BLaER1 treated with 17β-estradiol and CSF1 and Interleukin-3, amounts not matched to agents 10 nM and 100 nM (cell line): ENCODE results near the gene PSTK.

Source experiments
- H3K27ac ChIP-seq, 11 experiments: shearing (Covaris generic); formaldehyde crosslinking; 2 replicates each; pipeline ENCODE4 v1.8.1; 2022
- H3K27me3 ChIP-seq, 11 experiments: shearing (Covaris generic); formaldehyde crosslinking; 2 replicates each; pipeline ENCODE4 v1.8.1; 2022
- H3K36me3 ChIP-seq, 11 experiments: shearing (Covaris generic); formaldehyde crosslinking; 2 replicates each; pipeline ENCODE4 v1.8.1; 2022
- H3K4me1 ChIP-seq, 10 experiments: shearing (Covaris generic); formaldehyde crosslinking; 2 replicates each; pipeline ENCODE4 v1.8.1; 2022
- H3K4me2 ChIP-seq, 11 experiments: shearing (Covaris generic); formaldehyde crosslinking; 2 replicates each; pipeline ENCODE4 v1.8.1; 2022
- H3K4me3 ChIP-seq, 10 experiments: shearing (Covaris generic); formaldehyde crosslinking; 2 replicates each; pipeline ENCODE4 v1.8.1; 2022
- H3K9ac ChIP-seq, 11 experiments: shearing (Covaris generic); formaldehyde crosslinking; 2 replicates each; pipeline ENCODE4 v1.8.1; 2022
- H3K9me3 ChIP-seq, 11 experiments: shearing (Covaris generic); formaldehyde crosslinking; replicated peaks in 1 of 11; 2 replicates each; pipeline ENCODE4 v1.8.1; 2022
- H4K20me1 ChIP-seq, 11 experiments: shearing (Covaris generic); formaldehyde crosslinking; 2 replicates each; pipeline ENCODE4 v1.8.1; 2022
- Cebpa-rat ChIP-seq, 11 experiments: shearing (Covaris generic); IDR thresholded peaks; 2 replicates each; pipeline ENCODE4 v1.8.1; 2022

Gene PSTK

DNA sequence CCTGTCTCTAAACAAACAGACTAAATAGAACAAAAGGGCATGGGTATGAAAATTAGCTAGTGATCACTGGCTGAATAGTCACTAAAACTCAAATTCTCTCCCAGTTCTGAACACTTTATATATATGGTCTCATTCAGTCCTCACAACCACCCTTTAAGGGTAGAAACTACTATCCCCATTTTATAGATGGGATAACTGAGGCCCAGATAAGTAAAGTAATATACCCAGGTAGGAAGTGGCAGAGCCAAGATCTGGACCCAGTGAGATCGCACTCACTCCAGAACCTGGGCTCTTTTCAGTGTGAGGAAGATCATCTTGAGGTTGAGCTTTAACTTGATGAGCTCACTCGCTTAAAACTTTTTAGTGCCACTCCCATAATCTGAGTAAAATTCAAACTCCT lies 4.5 kb downstream of the PSTK start:
- no peaks in the 10 kb centered on the region for H3K27me3 ChIP-seq
- no peak for TF ChIP-seq Cebpa-rat (IDR thresholded peaks at IDR 0.05)
- no peaks in the 10 kb centered on the region for H3K9me3 ChIP-seq
- no peaks in the 10 kb centered on the region for H4K20me1 ChIP-seq
- H3K27ac ChIP-seq, result no peak overlapping the region
- H3K4me3 ChIP-seq, result no peak overlapping the region
- no peak overlapping the region for H3K9ac ChIP-seq
- peaks cover 9 to 62% (median 51%) of the 10 kb centered on the region in 11 experiments; a peak in 21 of 22 replicates for H3K36me3 ChIP-seq
- no peak overlapping the region for H3K4me2 ChIP-seq
- peaks cover 14 to 19% (median 17%) of the 10 kb centered on the region in 10 experiments for H3K4me1 ChIP-seq

DNA sequence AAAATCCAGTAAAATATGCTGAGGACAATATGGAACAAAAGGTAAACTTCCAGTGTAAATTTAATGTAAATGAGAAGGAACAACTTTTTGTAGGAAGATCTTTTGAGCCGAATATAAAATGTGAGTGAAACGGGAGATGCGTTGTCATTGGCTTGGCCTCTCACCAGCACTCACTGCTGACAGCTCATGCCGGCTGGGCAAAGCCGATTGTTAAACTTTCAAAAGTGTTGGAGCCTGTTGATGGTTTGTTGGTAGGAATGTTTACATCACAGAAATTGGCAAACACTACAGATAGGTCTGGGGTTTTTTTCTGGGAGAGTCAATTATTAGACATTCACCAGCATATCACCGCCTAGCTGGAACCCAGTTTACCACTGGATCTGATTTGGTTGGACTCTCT lies 6.1 kb downstream of the PSTK start:
- H3K27ac ChIP-seq, result no peak overlapping the region
- peaks cover 5 to 11% (median 7%) of the 10 kb centered on the region in 10 experiments for H3K4me1 ChIP-seq
- H3K36me3 ChIP-seq, result peaks cover 10 to 75% (median 56%) of the 10 kb centered on the region in 11 experiments; a peak in 21 of 22 replicates
- no peaks in the 10 kb centered on the region for H3K9me3 ChIP-seq
- no peak overlapping the region for H3K9ac ChIP-seq
- H3K27me3 ChIP-seq, result no peaks in the 10 kb centered on the region
- H4K20me1 ChIP-seq, result no peaks in the 10 kb centered on the region
- TF ChIP-seq Cebpa-rat (IDR thresholded peaks at IDR 0.05), result no peak
- no peak overlapping the region for H3K4me2 ChIP-seq
- H3K4me3 ChIP-seq, result no peak overlapping the region

DNA sequence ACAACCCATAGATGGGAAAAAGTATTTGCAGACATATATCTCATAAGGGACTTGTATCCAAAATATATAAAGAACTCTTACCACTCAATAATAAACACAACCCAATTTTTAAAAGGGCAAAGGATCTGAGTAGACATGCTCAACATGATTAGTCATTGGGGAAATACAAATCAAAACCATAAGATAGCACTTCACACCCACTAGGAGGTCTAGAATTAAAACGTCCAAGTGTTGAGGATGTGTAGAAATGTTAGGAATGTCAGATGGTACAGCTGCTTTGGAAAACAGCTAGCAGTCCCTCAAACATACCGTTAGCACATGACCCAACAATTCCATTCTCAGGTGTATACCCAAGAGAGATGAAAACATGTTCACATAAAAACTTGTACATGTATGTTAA lies 8.3 kb downstream of the PSTK start:
- no peaks in the 10 kb centered on the region for H4K20me1 ChIP-seq
- no peak overlapping the region for H3K4me3 ChIP-seq
- TF ChIP-seq Cebpa-rat (IDR thresholded peaks at IDR 0.05), result no peak
- no peak overlapping the region for H3K4me2 ChIP-seq
- peaks cover 24 to 91% (median 63%) of the 10 kb centered on the region in 11 experiments; a peak in 21 of 22 replicates for H3K36me3 ChIP-seq
- no peaks in the 10 kb centered on the region for H3K9me3 ChIP-seq
- H3K4me1 ChIP-seq, result peaks cover 0 to 14% (median 2%) of the 10 kb centered on the region in 10 experiments; a peak in 10 of 20 replicates
- H3K27ac ChIP-seq, result no peak overlapping the region
- no peaks in the 10 kb centered on the region for H3K27me3 ChIP-seq
- H3K9ac ChIP-seq, result no peak overlapping the region

DNA sequence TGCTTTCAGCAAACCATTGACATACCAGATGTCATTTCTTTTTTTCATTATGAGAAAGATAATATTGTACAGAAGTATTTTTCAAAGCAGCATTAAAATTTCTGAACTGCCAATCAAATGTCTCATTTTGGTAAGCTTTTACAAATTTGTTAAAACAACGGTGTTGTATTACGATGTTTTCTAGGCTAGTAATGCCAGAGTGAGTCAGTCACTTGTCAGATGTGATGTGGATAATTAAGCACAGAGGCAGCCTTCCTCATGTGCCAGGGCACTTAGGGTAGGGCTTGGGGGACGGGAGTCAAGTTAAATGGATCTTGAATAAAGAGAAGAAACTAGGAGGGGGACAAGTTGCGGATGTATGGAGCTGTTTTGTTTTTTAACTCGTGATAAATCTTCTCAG lies 10.1 kb downstream of the PSTK start:
- H3K36me3 ChIP-seq, result peaks cover 31 to 91% (median 64%) of the 10 kb centered on the region in 11 experiments
- H3K4me3 ChIP-seq, result no peak overlapping the region
- no peaks in the 10 kb centered on the region for H3K27me3 ChIP-seq
- H3K4me2 ChIP-seq, result no peak overlapping the region
- no peak overlapping the region for H3K27ac ChIP-seq
- peaks cover 0 to 9% (median 0%) of the 10 kb centered on the region in 11 experiments; a peak in 6 of 22 replicates for H4K20me1 ChIP-seq
- no peaks in the 10 kb centered on the region for H3K9me3 ChIP-seq
- no peak overlapping the region for H3K9ac ChIP-seq
- H3K4me1 ChIP-seq, result peaks cover 0 to 14% (median 2%) of the 10 kb centered on the region in 10 experiments; a peak in 10 of 20 replicates
- TF ChIP-seq Cebpa-rat (IDR thresholded peaks at IDR 0.05), result no peak

DNA sequence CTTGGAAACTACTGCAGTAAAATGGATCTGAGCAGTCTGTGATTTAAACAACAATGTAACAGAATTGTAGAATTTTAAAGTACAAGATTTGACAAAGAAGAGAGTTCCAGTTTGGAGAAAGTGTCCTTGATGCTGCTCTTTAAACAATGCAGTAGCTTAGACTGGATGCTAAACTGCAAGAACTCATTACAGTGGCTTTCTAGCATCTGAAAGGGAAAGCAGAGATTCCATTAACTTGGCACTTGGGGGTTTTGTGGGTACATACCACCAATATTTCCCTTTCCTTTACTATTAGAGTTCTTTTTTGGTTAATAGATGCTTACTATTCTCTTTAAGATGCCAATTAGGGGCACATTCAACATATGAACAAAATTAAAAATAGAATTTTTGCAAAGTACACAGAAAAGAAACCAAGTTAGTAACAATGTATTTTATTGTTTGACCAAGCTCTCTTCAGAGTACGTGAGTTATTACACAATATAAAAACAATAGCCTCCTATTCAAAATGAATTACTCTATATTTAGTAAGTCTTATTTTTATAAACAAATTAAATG lies 11.9 kb downstream of the PSTK start:
- Histone ChIP-seq H3K27ac (no peak overlapping the region), H3K4me1 (peaks cover 0 to 14% (median 2%) of the 10 kb centered on the region in 10 experiments; a peak in 10 of 20 replicates), H3K9ac (no peak overlapping the region), H3K27me3 (no peaks in the 10 kb centered on the region), H3K4me2 (peak overlapping the region in 1 of 11 experiments; percentile 3; a peak in 1 of 22 replicates), H3K9me3 (no peaks in the 10 kb centered on the region), H4K20me1 (peaks cover 0 to 21% (median 2%) of the 10 kb centered on the region in 11 experiments; a peak in 9 of 22 replicates), H3K4me3 (no peak overlapping the region), H3K36me3 (peaks cover 37 to 91% (median 73%) of the 10 kb centered on the region in 11 experiments)
- no peak for TF ChIP-seq Cebpa-rat (IDR thresholded peaks at IDR 0.05)

DNA sequence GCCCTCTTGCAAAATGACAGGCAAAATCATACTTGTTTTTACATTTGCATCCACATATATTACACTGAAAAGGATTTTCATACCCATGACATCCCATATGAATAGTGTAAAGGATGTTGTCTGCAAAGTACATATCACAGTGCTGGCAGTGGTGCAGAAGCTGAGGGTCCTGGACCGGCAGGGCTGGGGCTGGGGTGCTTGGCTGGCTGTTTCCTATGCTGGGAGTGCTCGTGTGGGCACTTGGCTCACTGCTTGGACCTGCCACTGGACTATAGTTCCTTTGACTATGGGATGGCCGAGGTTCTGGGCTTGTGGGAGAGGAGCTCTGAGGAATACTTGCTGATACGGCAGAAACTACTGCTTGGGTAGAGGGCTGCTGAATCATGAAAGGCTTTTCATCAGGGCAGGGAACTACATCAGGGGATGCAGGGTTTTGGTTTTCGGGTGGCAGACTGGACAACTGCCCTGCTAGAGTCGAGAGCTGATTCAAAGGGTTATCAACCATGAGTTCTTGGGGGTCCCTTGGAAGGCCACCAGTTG lies 13.7 kb downstream of the PSTK start:
- H3K4me1 ChIP-seq, result peaks cover 0 to 15% (median 3%) of the 10 kb centered on the region in 10 experiments; a peak in 10 of 20 replicates
- H3K36me3 ChIP-seq, result peaks cover 51 to 91% (median 74%) of the 10 kb centered on the region in 11 experiments
- H4K20me1 ChIP-seq, result peaks cover 0 to 39% (median 12%) of the 10 kb centered on the region in 11 experiments; a peak in 13 of 22 replicates
- H3K9me3 ChIP-seq, result no peaks in the 10 kb centered on the region
- H3K27ac ChIP-seq, result no peak overlapping the region
- H3K27me3 ChIP-seq, result no peaks in the 10 kb centered on the region
- no peak overlapping the region for H3K4me2 ChIP-seq
- no peak overlapping the region for H3K4me3 ChIP-seq
- H3K9ac ChIP-seq, result no peak overlapping the region
- no peak for TF ChIP-seq Cebpa-rat (IDR thresholded peaks at IDR 0.05)

DNA sequence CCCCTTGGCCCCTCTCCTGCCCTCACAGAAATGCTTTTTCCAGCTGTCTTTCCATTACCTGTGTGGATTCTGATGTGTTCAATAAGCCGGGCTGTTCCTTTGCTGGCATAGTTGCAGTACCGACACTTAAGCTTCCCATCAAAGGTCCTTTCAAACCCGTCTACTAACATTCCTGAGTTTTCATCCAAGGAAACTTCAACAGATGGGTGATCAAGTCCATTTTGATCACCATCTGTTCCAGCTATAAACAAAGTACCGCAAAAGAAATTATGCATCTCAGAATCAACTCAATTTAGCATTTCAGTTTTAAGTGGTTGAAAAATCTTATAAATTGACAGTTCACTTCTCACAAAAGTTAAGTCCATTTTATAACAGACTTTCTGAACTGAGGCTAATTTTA lies 15.7 kb downstream of the PSTK start:
- Histone ChIP-seq H4K20me1 (peaks cover 1 to 57% (median 29%) of the 10 kb centered on the region in 11 experiments; a peak in 17 of 22 replicates), H3K4me3 (no peak overlapping the region), H3K9ac (no peak overlapping the region), H3K27ac (no peak overlapping the region), H3K4me2 (no peak overlapping the region), H3K9me3 (no peaks in the 10 kb centered on the region), H3K27me3 (no peaks in the 10 kb centered on the region), H3K4me1 (peaks cover 0 to 32% (median 18%) of the 10 kb centered on the region in 10 experiments; a peak in 17 of 20 replicates), H3K36me3 (peaks cover 46 to 84% (median 73%) of the 10 kb centered on the region in 11 experiments)
- no peak for TF ChIP-seq Cebpa-rat (IDR thresholded peaks at IDR 0.05)

DNA sequence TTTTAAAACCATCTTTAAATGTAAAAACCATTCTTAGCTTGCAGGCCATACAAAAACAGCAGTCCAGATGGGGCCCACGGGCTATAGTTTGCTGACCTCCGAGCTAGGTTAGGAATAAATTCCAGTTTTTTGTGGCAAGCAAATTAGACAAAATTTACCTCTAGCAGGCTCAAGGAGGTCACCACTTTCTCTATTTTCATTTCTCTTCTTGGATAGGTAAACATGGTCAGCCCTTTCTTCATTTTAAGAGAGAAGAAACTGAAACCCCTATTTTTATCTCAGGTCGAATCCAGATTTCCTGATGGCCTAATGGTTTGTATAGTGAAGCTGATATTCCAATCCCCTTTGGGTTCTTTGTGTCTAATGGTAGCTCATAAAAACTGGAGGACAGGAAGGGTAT lies 17.7 kb downstream of the PSTK start:
- peaks cover 0 to 19% (median 13%) of the 10 kb centered on the region in 10 experiments; a peak in 16 of 20 replicates for H3K4me1 ChIP-seq
- H3K4me2 ChIP-seq, result no peak overlapping the region
- H3K9ac ChIP-seq, result no peak overlapping the region
- no peak for TF ChIP-seq Cebpa-rat (IDR thresholded peaks at IDR 0.05)
- peaks cover 6 to 66% (median 39%) of the 10 kb centered on the region in 11 experiments; a peak in 17 of 22 replicates for H4K20me1 ChIP-seq
- H3K27me3 ChIP-seq, result no peaks in the 10 kb centered on the region
- no peak overlapping the region for H3K27ac ChIP-seq
- H3K9me3 ChIP-seq, result no peaks in the 10 kb centered on the region
- H3K36me3 ChIP-seq, result peaks cover 49 to 87% (median 64%) of the 10 kb centered on the region in 11 experiments
- no peak overlapping the region for H3K4me3 ChIP-seq

DNA sequence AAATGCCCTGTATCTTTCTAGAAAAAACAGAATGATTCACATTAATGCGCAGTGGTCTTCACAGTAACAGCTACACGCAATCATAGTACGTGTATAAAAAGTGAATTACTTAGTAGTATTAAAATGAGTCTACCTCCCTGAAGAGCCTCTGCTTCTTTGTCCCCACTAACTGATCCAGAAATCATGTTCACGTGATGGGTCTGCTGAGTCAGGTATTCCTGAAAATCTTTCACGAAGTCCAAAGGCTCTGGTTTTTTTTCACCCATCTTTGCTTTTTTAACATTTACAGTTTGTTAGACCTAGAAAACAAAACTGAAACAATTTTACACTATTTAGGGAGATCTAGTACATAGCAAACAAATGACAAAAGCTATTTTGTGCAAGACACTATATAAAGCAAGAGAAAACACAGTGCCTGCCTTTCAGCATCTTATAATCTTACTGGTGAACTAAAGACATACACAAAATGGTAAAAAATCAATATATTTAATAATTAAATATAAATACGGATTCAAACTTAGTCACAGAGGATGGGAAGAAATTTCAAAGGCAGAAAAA lies 18.2 kb downstream of the PSTK start:
- H3K4me2 ChIP-seq, result no peak overlapping the region
- H3K27me3 ChIP-seq, result no peaks in the 10 kb centered on the region
- no peak overlapping the region for H3K4me3 ChIP-seq
- H3K36me3 ChIP-seq, result peaks cover 48 to 85% (median 60%) of the 10 kb centered on the region in 11 experiments
- peaks cover 6 to 71% (median 39%) of the 10 kb centered on the region in 11 experiments; a peak in 17 of 22 replicates for H4K20me1 ChIP-seq
- H3K9ac ChIP-seq, result no peak overlapping the region
- H3K9me3 ChIP-seq, result no peaks in the 10 kb centered on the region
- no peak overlapping the region for H3K27ac ChIP-seq
- no peak for TF ChIP-seq Cebpa-rat (IDR thresholded peaks at IDR 0.05)
- H3K4me1 ChIP-seq, result peaks cover 0 to 19% (median 13%) of the 10 kb centered on the region in 10 experiments; a peak in 16 of 20 replicates
